Measurements from ENCODE around the gene WASF2. TPM values are rescaled to one million over a fixed set of nuclear protein-coding genes. Genes with fewer than 3 reads are reported as not detected.

WASF2 gene
- total RNA-seq, 1 donor from 2014 or later: 51.2 TPM

GRCh38 chr1:27417713-27418112 is 72.3 kb downstream of the WASF2 start:
- Histone ChIP-seq H3K36me3 (peaks cover 53% of the 10 kb centered on the region), H3K27ac (replicated peaks) (peak overlapping the region; percentile 77), H3K4me3 (no peak overlapping the region), H3K4me1 (peaks cover 92% of the 10 kb centered on the region), H3K27me3 (ENCODE audit: low read depth) (no peaks in the 10 kb centered on the region), H3K9me3 (replicated peaks) (no peaks in the 10 kb centered on the region)
- TF ChIP-seq CTCF (IDR thresholded peaks at IDR 0.05; ENCODE audit: borderline replicate concordance): no peak
- no peak for DNase-seq
- intact Hi-C loops (cut with micrococcal nuclease): no loop called here

DNA sequence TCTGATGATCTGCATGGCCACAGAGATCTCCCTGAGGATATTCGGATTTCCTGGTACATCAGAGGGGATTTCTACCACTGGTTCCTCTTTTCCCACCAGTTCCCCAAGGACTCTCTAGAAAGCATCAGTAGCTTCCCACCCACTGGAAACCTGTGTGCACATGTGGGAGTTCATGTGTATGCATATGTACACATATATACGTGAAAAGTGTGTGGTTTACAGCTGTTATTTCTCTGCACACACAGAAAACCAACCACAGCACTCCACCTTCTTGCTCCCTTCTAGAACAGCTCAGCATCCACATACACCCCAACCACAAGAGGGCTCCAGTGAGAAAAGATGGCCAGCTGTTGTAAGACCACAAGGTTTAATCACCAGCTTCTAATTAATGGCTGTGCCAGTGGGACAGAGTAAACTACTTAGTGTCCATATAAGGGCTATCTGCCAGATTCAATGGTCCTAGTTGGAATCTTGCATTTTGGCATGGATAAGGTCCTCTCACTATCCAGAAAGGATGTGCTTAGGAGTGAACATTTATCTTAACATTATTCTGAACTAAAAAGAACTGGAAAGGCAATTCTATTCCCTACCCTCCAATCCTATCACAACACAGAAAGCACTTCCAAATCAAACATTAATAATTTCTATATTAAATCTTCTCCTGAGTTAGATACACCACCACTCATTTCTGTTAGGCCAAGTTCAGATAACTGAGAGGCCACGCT is 73.4 kb downstream of the WASF2 start:
- TF ChIP-seq CTCF (IDR thresholded peaks at IDR 0.05; ENCODE audit: borderline replicate concordance): peak; percentile 72
- Histone ChIP-seq H3K27ac (replicated peaks) (peak overlapping the region; percentile 77), H3K36me3 (peaks cover 65% of the 10 kb centered on the region), H3K4me3 (no peak overlapping the region), H3K27me3 (ENCODE audit: low read depth) (no peaks in the 10 kb centered on the region), H3K9me3 (replicated peaks) (no peaks in the 10 kb centered on the region), H3K4me1 (peaks cover 85% of the 10 kb centered on the region)
- no peak for DNase-seq
- intact Hi-C loops (cut with micrococcal nuclease): no loop called here

DNA sequence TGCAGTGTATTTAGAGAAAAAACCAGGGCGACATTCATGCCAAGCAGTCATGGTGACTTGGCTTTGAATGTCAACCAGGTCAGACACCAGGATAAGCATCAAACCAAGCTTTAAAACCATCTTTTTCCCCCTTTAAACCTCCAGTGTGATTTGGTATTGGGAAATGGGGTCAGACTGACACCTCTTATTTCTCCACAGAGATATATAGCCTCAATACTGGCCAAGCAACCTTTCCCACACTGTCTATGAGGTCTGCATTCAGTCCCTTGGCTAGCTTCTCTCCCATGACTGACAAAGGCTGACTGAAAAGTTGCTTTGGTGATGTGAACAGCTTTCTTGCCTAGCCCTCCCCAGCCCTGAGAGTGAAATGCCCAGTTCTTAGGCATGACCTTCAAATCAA is 75.9 kb downstream of the WASF2 start:
- Histone ChIP-seq H3K4me1 (peaks cover 60% of the 10 kb centered on the region), H3K9me3 (replicated peaks) (no peaks in the 10 kb centered on the region), H3K27me3 (ENCODE audit: low read depth) (no peaks in the 10 kb centered on the region), H3K4me3 (no peak overlapping the region), H3K36me3 (peaks cover 89% of the 10 kb centered on the region), H3K27ac (replicated peaks) (peak overlapping the region; percentile 77)
- TF ChIP-seq CTCF (IDR thresholded peaks at IDR 0.05; ENCODE audit: borderline replicate concordance): no peak
- no peak for DNase-seq
- intact Hi-C loops (cut with micrococcal nuclease): no loop called here

GRCh38 chr1:27413004-27413403 is 77.0 kb downstream of the WASF2 start:
- no peak for TF ChIP-seq CTCF (IDR thresholded peaks at IDR 0.05; ENCODE audit: borderline replicate concordance)
- H3K4me1 ChIP-seq: peaks cover 49% of the 10 kb centered on the region
- H3K9me3 ChIP-seq (replicated peaks): no peaks in the 10 kb centered on the region
- peak overlapping the region; percentile 77 for H3K27ac ChIP-seq (replicated peaks)
- H3K4me3 ChIP-seq: no peak overlapping the region
- peaks cover 92% of the 10 kb centered on the region for H3K36me3 ChIP-seq
- intact Hi-C loops (cut with micrococcal nuclease): no loop called here
- DNase-seq: no peak
- H3K27me3 ChIP-seq (ENCODE audit: low read depth): no peaks in the 10 kb centered on the region

DNA sequence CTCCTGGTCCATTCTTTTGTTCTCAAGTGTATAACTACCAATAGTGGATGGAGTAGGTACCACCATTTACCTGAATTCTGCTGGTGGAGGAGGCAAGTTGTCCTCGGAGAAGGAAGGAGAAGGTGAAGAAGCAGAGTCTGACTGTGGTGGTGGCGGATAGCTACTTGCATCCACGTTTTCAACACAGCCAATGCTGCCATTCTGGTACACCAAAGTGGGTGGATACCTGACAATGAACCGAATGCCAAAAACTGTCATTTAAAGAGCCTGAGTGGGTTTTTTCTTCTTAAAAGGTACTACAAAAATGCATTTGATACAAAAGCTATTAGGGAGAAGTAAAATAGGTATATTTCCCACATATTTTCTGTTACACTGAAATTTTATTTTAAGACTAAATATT is 77.5 kb downstream of the WASF2 start:
- DNase-seq: no peak
- Histone ChIP-seq H3K9me3 (replicated peaks) (no peaks in the 10 kb centered on the region), H3K27me3 (ENCODE audit: low read depth) (no peaks in the 10 kb centered on the region), H3K4me1 (peaks cover 44% of the 10 kb centered on the region), H3K4me3 (no peak overlapping the region), H3K36me3 (peaks cover 92% of the 10 kb centered on the region), H3K27ac (replicated peaks) (peak overlapping the region; percentile 77)
- no peak for TF ChIP-seq CTCF (IDR thresholded peaks at IDR 0.05; ENCODE audit: borderline replicate concordance)
- intact Hi-C loops (cut with micrococcal nuclease): no loop called here
